Measurements from ENCODE around the gene VDAC1.

DNA sequence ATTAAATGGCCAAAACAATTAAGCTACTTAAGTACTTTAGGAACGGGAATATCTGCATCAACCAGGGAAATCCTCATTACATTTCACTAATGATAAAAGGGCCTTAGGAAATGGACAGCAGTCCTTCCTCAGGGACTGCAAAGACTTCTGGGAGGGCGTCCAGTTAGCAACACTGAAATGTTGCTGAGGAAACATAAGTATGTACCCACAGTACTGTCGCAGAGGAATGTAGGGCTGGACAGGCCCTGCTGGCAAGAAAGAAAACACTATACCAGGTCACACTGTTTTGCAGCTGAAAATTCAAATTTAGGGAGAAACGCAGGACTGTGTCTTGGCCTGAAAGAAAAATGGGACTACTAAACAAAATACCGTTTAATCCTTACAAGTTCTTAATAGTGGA is 37.7 kb downstream of the VDAC1 start:
- TF ChIP-seq POLR2AphosphoS5 (IDR thresholded peaks at IDR 0.05; ENCODE audit: low read depth, low read length) = no peak
- TF ChIP-seq, protein P1, sequence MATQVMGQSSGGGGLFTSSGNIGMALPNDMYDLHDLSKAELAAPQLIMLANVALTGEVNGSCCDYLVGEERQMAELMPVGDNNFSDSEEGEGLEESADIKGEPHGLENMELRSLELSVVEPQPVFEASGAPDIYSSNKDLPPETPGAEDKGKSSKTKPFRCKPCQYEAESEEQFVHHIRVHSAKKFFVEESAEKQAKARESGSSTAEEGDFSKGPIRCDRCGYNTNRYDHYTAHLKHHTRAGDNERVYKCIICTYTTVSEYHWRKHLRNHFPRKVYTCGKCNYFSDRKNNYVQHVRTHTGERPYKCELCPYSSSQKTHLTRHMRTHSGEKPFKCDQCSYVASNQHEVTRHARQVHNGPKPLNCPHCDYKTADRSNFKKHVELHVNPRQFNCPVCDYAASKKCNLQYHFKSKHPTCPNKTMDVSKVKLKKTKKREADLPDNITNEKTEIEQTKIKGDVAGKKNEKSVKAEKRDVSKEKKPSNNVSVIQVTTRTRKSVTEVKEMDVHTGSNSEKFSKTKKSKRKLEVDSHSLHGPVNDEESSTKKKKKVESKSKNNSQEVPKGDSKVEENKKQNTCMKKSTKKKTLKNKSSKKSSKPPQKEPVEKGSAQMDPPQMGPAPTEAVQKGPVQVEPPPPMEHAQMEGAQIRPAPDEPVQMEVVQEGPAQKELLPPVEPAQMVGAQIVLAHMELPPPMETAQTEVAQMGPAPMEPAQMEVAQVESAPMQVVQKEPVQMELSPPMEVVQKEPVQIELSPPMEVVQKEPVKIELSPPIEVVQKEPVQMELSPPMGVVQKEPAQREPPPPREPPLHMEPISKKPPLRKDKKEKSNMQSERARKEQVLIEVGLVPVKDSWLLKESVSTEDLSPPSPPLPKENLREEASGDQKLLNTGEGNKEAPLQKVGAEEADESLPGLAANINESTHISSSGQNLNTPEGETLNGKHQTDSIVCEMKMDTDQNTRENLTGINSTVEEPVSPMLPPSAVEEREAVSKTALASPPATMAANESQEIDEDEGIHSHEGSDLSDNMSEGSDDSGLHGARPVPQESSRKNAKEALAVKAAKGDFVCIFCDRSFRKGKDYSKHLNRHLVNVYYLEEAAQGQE (IDR thresholded peaks at IDR 0.05; ENCODE audit: insufficient read depth in 1 of 2, low read depth in 2 of 2, low read length in 1 of 2) = no peak
- TF ChIP-seq, protein P2, sequence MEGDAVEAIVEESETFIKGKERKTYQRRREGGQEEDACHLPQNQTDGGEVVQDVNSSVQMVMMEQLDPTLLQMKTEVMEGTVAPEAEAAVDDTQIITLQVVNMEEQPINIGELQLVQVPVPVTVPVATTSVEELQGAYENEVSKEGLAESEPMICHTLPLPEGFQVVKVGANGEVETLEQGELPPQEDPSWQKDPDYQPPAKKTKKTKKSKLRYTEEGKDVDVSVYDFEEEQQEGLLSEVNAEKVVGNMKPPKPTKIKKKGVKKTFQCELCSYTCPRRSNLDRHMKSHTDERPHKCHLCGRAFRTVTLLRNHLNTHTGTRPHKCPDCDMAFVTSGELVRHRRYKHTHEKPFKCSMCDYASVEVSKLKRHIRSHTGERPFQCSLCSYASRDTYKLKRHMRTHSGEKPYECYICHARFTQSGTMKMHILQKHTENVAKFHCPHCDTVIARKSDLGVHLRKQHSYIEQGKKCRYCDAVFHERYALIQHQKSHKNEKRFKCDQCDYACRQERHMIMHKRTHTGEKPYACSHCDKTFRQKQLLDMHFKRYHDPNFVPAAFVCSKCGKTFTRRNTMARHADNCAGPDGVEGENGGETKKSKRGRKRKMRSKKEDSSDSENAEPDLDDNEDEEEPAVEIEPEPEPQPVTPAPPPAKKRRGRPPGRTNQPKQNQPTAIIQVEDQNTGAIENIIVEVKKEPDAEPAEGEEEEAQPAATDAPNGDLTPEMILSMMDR (IDR thresholded peaks at IDR 0.05) = no peak
